WTC11 (cell line): ENCODE data around the gene NDUFS7.

ENCODE experiments used
- CTCF ChIP-seq: fragments of 200-600 bp; IDR thresholded peaks from 2 replicates; pipeline ENCODE4 v1.8.0; 2022; ENCODE audit warnings: antibody characterized with exemption
- ELF4 ChIP-seq: sonication (generic); formaldehyde crosslinking; IDR thresholded peaks from 2 replicates; pipeline ENCODE4 v1.8.1; 2022; ENCODE audit warnings: low read depth, mild to moderate bottlenecking, moderate library complexity, missing genetic modification reagents
- ESRRA ChIP-seq: sonication (generic); formaldehyde crosslinking; IDR thresholded peaks from 2 replicates; pipeline ENCODE4 v1.8.1; 2022; ENCODE audit warnings: mild to moderate bottlenecking, missing genetic modification reagents, borderline replicate concordance
- JUN ChIP-seq: sonication (generic); formaldehyde crosslinking; IDR thresholded peaks from 2 replicates; pipeline ENCODE4 v1.8.0; 2023; ENCODE audit warnings: mild to moderate bottlenecking, missing genetic modification reagents
- NR1H2 ChIP-seq: sonication (generic); formaldehyde crosslinking; IDR thresholded peaks from 2 replicates; pipeline ENCODE4 v1.9.0; 2021; ENCODE audit warnings: mild to moderate bottlenecking, moderate library complexity, missing genetic modification reagents
- RELA ChIP-seq: sonication (generic); formaldehyde crosslinking; IDR thresholded peaks from 2 replicates; pipeline ENCODE4 v1.8.1; 2022; ENCODE audit warnings: missing genetic modification reagents, mild to moderate bottlenecking, borderline replicate concordance
- TEAD4 ChIP-seq: sonication (generic); formaldehyde crosslinking; IDR thresholded peaks from 2 replicates; pipeline ENCODE4 v1.8.0; 2022; ENCODE audit warnings: mild to moderate bottlenecking, missing genetic modification reagents
- TP53 ChIP-seq: sonication (generic); formaldehyde crosslinking; IDR thresholded peaks from 2 replicates; pipeline ENCODE4 v1.8.1; 2023; ENCODE audit warnings: mild to moderate bottlenecking, missing genetic modification reagents
- TF ChIP-seq, protein P1 (sequence below): sonication (generic); formaldehyde crosslinking; IDR thresholded peaks from 2 replicates; pipeline ENCODE4 v1.8.0; 2022; ENCODE audit warnings: mild to moderate bottlenecking, missing genetic modification reagents
- TF ChIP-seq, protein P2 (sequence below): sonication (generic); formaldehyde crosslinking; IDR thresholded peaks from 2 replicates; pipeline ENCODE4 v1.8.1; 2023; ENCODE audit warnings: mild to moderate bottlenecking, missing genetic modification reagents
- TF ChIP-seq, protein P3 (sequence below): sonication (generic); formaldehyde crosslinking; IDR thresholded peaks from 2 replicates; pipeline ENCODE4 v1.8.1; 2023; ENCODE audit warnings: mild to moderate bottlenecking, missing genetic modification reagents, moderate library complexity

GRCh38 chr19:1424192-1424955 is 40.7 kb downstream of the NDUFS7 start:
- TF ChIP-seq CTCF (no peak), ELF4 (no peak), NR1H2 (no peak), ESRRA (CRISPR knock-in tag) (no peak), RELA (no peak), TEAD4 (CRISPR knock-in tag) (no peak), TP53 (CRISPR knock-in tag) (no peak), JUN (CRISPR knock-in tag) (no peak)
- TF ChIP-seq, protein P1, sequence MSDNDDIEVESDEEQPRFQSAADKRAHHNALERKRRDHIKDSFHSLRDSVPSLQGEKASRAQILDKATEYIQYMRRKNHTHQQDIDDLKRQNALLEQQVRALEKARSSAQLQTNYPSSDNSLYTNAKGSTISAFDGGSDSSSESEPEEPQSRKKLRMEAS (CRISPR knock-in tag) = no peak
- TF ChIP-seq, protein P2, sequence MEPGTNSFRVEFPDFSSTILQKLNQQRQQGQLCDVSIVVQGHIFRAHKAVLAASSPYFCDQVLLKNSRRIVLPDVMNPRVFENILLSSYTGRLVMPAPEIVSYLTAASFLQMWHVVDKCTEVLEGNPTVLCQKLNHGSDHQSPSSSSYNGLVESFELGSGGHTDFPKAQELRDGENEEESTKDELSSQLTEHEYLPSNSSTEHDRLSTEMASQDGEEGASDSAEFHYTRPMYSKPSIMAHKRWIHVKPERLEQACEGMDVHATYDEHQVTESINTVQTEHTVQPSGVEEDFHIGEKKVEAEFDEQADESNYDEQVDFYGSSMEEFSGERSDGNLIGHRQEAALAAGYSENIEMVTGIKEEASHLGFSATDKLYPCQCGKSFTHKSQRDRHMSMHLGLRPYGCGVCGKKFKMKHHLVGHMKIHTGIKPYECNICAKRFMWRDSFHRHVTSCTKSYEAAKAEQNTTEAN (CRISPR knock-in tag) = no peak
- TF ChIP-seq, protein P3, sequence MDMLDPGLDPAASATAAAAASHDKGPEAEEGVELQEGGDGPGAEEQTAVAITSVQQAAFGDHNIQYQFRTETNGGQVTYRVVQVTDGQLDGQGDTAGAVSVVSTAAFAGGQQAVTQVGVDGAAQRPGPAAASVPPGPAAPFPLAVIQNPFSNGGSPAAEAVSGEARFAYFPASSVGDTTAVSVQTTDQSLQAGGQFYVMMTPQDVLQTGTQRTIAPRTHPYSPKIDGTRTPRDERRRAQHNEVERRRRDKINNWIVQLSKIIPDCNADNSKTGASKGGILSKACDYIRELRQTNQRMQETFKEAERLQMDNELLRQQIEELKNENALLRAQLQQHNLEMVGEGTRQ (CRISPR knock-in tag) = no peak
